GM18507 (cell line): ENCODE results near the gene PIK3CB.
"Not testable (repeated sequence)": the region's sequence is repeated elsewhere in the genome, so short reads cannot be mapped to it uniquely, and the experiment has no call there.

Experiments used
- DNase-seq: peaks from one replicate; pipeline ENCODE4 v3.0.0; 2011; ENCODE audit warnings: low read depth; ENCODE audit not compliant: insufficient read length; ENCODE audit errors: extremely low spot score
- FAIRE-seq: peaks from 2 replicates; lab custom pipeline; 2011; peaks lifted over from hg19 to GRCh38; lab: Jason Lieb, UNC

PIK3CB gene

GRCh38 chr3:138694287-138695007 is 140.3 kb downstream of the PIK3CB start:
- DNase-seq, result no peak
- no peak for FAIRE-seq

- no peak for DNase-seq
- no peak for FAIRE-seq
Measured at GRCh38 chr3:138692152-138692551, 142.6 kb downstream of the PIK3CB start.

- FAIRE-seq, result no peak
- DNase-seq, result no peak
Measured at GRCh38 chr3:138691351-138691750, 143.4 kb downstream of the PIK3CB start.

GRCh38 chr3:138690036-138690435 is 144.7 kb downstream of the PIK3CB start:
- DNase-seq, result no peak
- FAIRE-seq, result no peak

GRCh38 chr3:138688871-138689299 is 145.8 kb downstream of the PIK3CB start:
- no peak for DNase-seq
- peak; percentile 63 for FAIRE-seq

DNA sequence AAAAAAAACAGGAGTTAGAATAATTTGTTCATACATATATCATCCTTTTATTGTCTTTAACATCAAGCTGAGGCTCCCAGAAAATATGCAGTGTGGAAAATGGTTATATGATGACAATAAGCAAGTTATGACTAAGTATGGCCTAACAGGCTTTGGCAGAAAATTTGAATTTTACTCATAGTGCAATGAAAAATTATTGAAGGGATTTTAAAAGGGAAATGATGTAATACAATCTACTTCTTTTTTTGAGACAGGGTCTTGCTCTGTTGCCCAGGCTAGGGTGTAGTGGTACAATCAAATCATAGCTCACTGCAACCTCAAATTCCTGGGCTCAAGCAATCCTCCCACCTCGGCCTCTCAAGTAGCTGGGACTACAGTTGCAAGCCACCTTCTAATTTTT is 147.5 kb downstream of the PIK3CB start:
- FAIRE-seq, result no peak
- DNase-seq, result no peak

- FAIRE-seq, result peak; percentile 96
- DNase-seq, result peak; percentile 35
Measured at GRCh38 chr3:138686771-138687221, 147.9 kb downstream of the PIK3CB start.

- no peak for FAIRE-seq
- no peak for DNase-seq
Measured at GRCh38 chr3:138684396-138684795, 150.3 kb downstream of the PIK3CB start.

GRCh38 chr3:138682648-138683047 is 152.1 kb downstream of the PIK3CB start:
- no peak for FAIRE-seq

GRCh38 chr3:138681463-138682220 is 153.1 kb downstream of the PIK3CB start:
- no peak for DNase-seq
- no peak for FAIRE-seq

More at GRCh38 chr3:138682648-138683047, 152.1 kb downstream of the PIK3CB start:
- no peak for DNase-seq

DNA sequence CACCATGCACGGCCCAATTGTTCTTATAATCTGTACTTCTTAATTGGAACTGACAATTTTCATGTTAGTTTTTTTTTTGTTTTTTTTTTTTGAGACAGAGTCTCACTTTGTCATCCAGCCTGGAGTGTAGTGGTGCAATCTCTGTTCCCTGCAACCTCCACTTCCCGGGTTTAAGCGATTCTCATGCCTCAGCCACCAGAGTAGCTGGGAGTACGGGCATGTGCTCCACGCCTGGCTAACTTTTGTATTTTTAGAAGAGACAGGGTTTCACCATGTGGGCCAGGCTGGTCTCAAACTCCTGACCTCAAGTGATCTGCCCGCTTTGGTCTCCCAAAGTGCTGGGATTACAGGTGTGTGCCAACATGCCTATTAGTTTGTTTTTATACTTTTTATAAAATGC is 153.8 kb downstream of the PIK3CB start:
- FAIRE-seq, result peak; percentile 9

DNA sequence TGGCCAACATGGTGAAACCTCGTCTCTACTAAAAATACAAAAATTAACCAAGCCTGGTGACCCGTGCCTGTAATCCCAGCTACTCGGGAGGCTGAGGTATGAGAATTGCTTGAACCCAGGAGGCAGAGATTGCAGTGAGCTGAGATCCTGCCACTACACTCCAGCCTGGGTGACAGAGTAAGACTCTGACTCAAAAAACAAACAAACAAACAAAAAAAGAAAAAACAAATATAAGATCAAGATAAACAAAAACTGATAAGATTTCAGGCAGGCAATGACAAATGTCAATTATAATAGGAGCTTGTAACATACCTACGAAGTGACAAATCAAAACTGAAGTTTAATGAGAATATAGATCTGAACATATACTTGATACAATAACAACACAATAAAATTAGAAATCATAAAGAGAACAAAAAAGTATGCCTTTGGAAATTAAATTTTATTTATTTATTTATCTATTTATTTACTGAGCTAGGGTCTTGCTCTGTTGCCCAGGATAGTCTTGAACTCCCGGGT is 155.8 kb downstream of the PIK3CB start:
- FAIRE-seq, result no peak

More for the DNA sequence above, 153.8 kb downstream of the PIK3CB start:
- DNase-seq, result not testable (repeated sequence)

DNA sequence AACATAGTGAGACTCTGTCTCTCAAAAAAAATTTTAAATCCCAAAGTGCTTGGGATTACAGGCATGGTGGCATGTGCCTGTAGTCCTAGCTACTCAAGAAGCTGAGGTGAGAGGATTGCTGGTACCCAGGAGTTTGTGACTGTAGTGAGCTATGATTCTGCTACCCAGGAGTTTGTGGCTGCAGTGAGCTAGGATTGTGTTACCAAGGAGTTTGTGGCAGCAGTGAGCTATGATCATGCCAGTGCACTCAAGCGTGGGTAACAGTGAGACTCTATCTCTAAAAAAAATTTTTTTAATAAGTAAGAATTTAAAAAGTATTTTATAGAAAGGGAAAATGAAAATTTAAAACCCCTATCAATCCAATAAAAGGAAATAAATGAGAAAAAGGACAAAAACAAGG is 156.6 kb downstream of the PIK3CB start:
- DNase-seq, result no peak
- no peak for FAIRE-seq

More for the DNA sequence above, 155.8 kb downstream of the PIK3CB start:
- DNase-seq, result no peak

DNA sequence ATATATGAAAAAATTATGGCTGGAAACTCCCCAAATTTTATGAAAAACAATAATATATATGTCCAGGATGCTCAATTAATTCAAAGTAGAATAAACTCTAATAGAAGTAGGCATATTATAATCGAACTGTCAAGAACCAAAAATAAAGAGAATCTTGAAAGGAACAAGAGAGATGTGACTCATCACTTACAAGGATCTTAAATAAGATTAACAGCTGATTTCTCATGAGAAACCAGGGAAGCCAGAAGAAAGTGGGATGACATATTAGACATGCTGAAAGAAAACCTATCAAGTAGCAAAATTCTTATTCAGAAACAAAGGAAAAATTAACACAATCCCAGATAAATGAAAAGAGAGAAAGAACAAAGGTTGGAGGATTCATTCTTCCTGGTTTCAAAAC is 159.3 kb downstream of the PIK3CB start:
- FAIRE-seq (no peak), DNase-seq (no peak)

DNA sequence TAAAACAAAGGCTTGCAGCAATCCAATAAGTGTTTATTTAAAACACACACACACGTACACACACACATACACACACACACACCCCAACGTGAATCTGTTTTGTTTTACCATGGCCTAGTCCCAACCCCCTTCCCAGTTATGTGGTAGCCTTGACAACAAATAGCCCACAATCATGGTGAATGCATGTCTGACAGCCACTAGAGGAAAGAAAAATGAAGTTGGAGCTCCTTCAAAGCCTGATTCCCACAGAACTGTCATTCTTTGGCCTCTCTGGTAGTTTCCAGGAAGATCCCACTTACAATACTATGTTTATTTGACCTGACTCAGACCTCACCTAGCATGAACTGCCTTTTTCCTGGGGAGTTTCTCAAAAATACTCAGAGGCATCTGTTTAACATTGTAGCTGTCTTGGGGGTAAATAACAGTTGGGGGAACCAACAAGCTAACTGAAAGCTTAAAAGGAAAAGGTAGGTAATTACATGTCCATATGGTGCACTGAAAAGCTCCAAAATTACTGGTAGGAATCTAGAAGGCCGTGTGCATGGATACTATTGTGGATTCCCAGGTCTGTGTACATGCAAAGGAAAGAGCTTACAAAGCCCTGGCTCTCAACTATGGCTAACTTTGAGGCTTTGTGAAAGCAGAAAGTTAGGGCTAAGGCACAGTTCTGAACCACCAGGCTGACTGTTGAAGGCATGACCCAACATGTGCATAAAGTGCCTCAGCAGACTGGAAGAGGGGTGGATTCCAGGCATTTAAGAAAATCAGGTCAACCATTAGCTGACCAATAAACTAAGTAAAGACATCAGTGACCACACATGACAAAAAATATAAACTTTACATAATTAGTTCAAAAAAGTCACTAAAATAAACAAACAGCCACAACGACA is 160.8 kb downstream of the PIK3CB start:
- DNase-seq (no peak), FAIRE-seq (peak; percentile 15)

DNA sequence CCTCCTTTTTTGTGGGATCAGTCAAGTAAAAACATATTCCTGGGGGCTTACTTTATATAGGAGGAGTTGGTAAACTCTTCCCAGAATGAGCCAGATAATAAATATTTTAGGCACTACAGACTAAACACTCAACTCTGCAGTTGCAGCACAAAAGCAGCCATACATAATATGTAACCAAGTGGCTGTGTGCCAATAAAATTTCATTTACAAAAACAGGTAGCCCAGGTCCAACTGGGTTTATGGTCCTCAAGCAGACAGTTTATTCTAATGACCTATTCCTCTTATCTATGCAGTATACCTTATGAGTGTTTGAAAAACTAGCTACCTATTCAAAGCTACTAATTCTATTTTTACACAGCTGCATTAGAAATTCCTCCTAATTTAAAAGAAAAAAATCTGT is 164.3 kb downstream of the PIK3CB start:
- FAIRE-seq (no peak), DNase-seq (no peak)

- FAIRE-seq (no peak), DNase-seq (no peak)
Measured at GRCh38 chr3:138668107-138668506, 166.6 kb downstream of the PIK3CB start.

- no peak for FAIRE-seq
- DNase-seq, result no peak
Measured at GRCh38 chr3:138657508-138657907, 177.2 kb downstream of the PIK3CB start.

- DNase-seq, result no peak
- no peak for FAIRE-seq
Measured at GRCh38 chr3:138653567-138653966, 181.2 kb downstream of the PIK3CB start.

GRCh38 chr3:138649134-138649533 is 185.6 kb downstream of the PIK3CB start:
- FAIRE-seq (no peak), DNase-seq (no peak)
